ENCODE results near the gene TASP1.
"Not testable (repeated sequence)": the region's sequence is repeated elsewhere in the genome, so short reads cannot be mapped to it uniquely, and the experiment has no call there.

Gene TASP1

DNA sequence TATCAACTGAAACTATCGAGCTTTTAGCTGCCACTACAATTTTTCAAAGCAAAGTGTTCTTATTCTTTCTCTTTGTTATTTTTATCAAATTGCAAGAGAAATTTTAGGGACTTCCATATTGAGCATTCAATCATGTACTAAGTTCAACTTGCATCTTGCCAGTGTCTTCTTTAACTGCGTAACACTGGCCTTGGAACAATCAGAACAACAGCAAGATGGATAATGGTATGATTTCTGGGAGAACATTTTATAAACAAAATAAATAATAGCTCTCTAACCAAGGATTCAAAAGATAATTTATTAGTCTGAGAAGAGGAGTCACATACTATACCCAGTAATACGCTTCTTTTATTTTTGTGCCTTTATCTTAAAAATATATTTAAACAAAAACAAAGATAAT, 249.6 kb downstream of the TASP1 start:
- Histone ChIP-seq H3K36me3 (replicated peaks; ENCODE audit: low read depth, low read length) (peaks cover 6% of the 10 kb centered on the region), H3K27ac (ENCODE audit: low read length) (no peak overlapping the region)

DNA sequence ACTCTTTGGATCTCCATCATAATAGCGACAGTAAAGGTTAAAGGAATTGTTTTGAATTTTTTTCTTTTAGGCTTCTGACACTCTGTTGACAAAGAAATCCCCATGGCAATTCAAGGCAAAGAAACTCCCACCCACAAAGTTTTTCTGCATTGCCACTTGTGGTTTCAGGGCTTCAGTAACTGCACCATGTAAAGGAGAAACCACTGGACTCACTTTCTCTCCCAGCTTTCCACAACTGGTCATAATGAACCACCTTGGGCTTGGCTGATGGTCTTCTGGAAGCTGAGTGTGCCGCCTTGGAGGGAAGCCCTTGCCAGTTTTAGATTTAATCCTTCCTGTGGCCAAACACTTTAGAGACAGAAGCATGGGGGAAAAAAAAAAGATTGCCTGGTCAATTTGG, 254.6 kb downstream of the TASP1 start:
- Histone ChIP-seq H3K79me2 (ENCODE audit: low read length) (no peaks in the 10 kb centered on the region), H3K9ac (ENCODE audit: low read length) (no peak overlapping the region), H4K20me1 (ENCODE audit: insufficient read depth, low read length) (no peaks in the 10 kb centered on the region), H3K4me1 (ENCODE audit: low read length) (no peaks in the 10 kb centered on the region), H3K27me3 (ENCODE audit: low read depth, low read length) (no peaks in the 10 kb centered on the region), H2AFZ (ENCODE audit: low read depth, low read length) (no peak overlapping the region), H3K4me2 (ENCODE audit: low read length) (no peak overlapping the region), H3K4me3 (ENCODE audit: low read length) (no peak overlapping the region), H3K27ac (ENCODE audit: low read length) (no peak overlapping the region), H3K36me3 (replicated peaks; ENCODE audit: low read depth, low read length) (peaks cover 6% of the 10 kb centered on the region), H3K9me3 (ENCODE audit: insufficient read depth, low read length) (no peaks in the 10 kb centered on the region)
- no peak for TF ChIP-seq EZH2phosphoT487 (IDR thresholded peaks at IDR 0.05; ENCODE audit: low read depth)
- TF ChIP-seq, protein P1, sequence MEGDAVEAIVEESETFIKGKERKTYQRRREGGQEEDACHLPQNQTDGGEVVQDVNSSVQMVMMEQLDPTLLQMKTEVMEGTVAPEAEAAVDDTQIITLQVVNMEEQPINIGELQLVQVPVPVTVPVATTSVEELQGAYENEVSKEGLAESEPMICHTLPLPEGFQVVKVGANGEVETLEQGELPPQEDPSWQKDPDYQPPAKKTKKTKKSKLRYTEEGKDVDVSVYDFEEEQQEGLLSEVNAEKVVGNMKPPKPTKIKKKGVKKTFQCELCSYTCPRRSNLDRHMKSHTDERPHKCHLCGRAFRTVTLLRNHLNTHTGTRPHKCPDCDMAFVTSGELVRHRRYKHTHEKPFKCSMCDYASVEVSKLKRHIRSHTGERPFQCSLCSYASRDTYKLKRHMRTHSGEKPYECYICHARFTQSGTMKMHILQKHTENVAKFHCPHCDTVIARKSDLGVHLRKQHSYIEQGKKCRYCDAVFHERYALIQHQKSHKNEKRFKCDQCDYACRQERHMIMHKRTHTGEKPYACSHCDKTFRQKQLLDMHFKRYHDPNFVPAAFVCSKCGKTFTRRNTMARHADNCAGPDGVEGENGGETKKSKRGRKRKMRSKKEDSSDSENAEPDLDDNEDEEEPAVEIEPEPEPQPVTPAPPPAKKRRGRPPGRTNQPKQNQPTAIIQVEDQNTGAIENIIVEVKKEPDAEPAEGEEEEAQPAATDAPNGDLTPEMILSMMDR (IDR thresholded peaks at IDR 0.05; ENCODE audit: low read depth, low read length), result no peak

More for the DNA sequence above, 249.6 kb downstream of the TASP1 start:
- Histone ChIP-seq H3K9ac (ENCODE audit: low read length) (no peak overlapping the region), H3K79me2 (ENCODE audit: low read length) (no peaks in the 10 kb centered on the region), H4K20me1 (ENCODE audit: insufficient read depth, low read length) (no peaks in the 10 kb centered on the region), H3K4me3 (ENCODE audit: low read length) (no peak overlapping the region), H3K9me3 (ENCODE audit: insufficient read depth, low read length) (no peaks in the 10 kb centered on the region), H3K27me3 (ENCODE audit: low read depth, low read length) (no peaks in the 10 kb centered on the region), H3K4me1 (ENCODE audit: low read length) (no peaks in the 10 kb centered on the region), H2AFZ (ENCODE audit: low read depth, low read length) (no peak overlapping the region), H3K4me2 (ENCODE audit: low read length) (no peak overlapping the region)
- TF ChIP-seq, protein P1 (IDR thresholded peaks at IDR 0.05; ENCODE audit: low read depth, low read length), result no peak
- TF ChIP-seq EZH2phosphoT487 (IDR thresholded peaks at IDR 0.05; ENCODE audit: low read depth), result no peak

DNA sequence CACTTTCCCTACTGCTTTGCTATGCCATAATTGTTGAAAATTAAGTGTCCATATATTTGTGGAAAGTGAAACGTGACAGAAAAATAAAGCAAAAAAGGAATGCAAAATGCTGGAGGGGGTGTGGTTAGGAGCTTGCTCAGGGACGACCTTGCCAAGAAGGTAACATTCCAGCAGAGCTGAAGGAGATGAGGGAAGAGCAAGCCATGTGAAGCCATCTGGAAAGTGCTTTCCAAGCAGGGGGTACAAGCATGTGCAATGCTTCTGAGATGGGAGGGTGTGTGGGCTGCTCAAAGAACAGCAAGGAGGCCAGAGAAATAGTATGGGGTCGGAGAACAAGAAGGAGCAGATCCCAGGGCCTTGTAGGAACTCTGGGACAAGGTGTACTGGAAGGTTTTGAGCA, 255.9 kb downstream of the TASP1 start:
- Histone ChIP-seq H2AFZ (ENCODE audit: low read depth, low read length) (no peak overlapping the region), H3K36me3 (replicated peaks; ENCODE audit: low read depth, low read length) (peaks cover 4% of the 10 kb centered on the region), H3K4me3 (ENCODE audit: low read length) (no peak overlapping the region), H3K9me3 (ENCODE audit: insufficient read depth, low read length) (no peaks in the 10 kb centered on the region), H3K27ac (ENCODE audit: low read length) (no peak overlapping the region), H3K79me2 (ENCODE audit: low read length) (no peaks in the 10 kb centered on the region), H4K20me1 (ENCODE audit: insufficient read depth, low read length) (no peaks in the 10 kb centered on the region), H3K4me1 (ENCODE audit: low read length) (no peaks in the 10 kb centered on the region), H3K27me3 (ENCODE audit: low read depth, low read length) (no peaks in the 10 kb centered on the region), H3K4me2 (ENCODE audit: low read length) (no peak overlapping the region), H3K9ac (ENCODE audit: low read length) (no peak overlapping the region)
- TF ChIP-seq, protein P1 (IDR thresholded peaks at IDR 0.05; ENCODE audit: low read depth, low read length), result no peak
- no peak for TF ChIP-seq EZH2phosphoT487 (IDR thresholded peaks at IDR 0.05; ENCODE audit: low read depth)

DNA sequence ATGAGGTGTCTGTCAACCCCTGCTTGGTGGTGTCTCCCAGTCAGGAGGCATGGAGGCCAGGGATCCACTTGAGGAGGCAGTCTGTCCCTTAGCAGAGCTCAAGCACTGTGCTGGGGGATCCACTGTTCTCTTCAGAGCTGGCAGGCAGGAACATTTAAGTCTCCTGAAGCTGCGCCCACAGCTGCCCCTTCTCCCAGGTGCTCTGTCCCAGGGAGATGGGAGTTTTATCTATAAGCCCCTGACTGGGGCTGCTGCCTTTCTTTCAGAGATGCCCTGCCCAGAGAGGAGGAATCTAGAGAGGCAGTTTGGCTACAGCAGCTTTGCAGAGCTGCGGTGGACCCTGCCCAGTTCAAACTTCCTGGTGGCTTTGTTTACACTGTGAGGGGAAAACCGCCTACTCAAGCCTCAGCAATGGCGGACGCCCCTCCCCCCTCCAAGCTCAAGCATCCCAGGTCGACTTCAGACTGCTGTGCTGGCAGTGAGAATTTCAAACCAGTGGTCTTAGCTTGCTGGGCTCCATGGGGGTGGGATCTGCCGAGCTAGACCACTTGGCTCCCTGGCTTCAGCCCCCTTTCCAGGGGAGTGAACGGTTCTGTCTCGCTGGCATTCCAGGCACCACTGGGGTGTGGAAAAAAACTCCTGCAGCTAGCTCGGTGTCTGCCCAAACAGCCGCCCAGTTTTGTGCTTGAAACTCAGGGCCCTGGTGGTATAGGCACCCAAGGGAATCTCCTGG, 258.1 kb downstream of the TASP1 start:
- H3K27ac ChIP-seq (ENCODE audit: low read length); H4K20me1 ChIP-seq (ENCODE audit: insufficient read depth, low read length); H3K36me3 ChIP-seq (replicated peaks; ENCODE audit: low read depth, low read length): not testable (repeated sequence)

More for the DNA sequence above, 258.1 kb downstream of the TASP1 start:
- not testable (repeated sequence) for H2AFZ ChIP-seq (ENCODE audit: low read depth, low read length); H3K4me2 ChIP-seq (ENCODE audit: low read length); H3K9me3 ChIP-seq (ENCODE audit: insufficient read depth, low read length); H3K4me1 ChIP-seq (ENCODE audit: low read length); H3K9ac ChIP-seq (ENCODE audit: low read length); H3K27me3 ChIP-seq (ENCODE audit: low read depth, low read length); H3K4me3 ChIP-seq (ENCODE audit: low read length); H3K79me2 ChIP-seq (ENCODE audit: low read length)

Measured in OCI-LY3 (cell line).